Retina (tissue), 1 donor: ENCODE measurements around the gene ANKMY2.
"Not testable (repeated sequence)": the region's sequence is repeated elsewhere in the genome, so short reads cannot be mapped to it uniquely, and the experiment has no call there.

Experiments
- DNase-seq: peaks from one replicate; pipeline ENCODE4 v3.0.0-alpha.2; 2016

The ANKMY2 gene

GRCh38 chr7:16616542-16616941 lies 29.0 kb downstream of the ANKMY2 start:
- no peak for DNase-seq

- DNase-seq = no peak
Measured at GRCh38 chr7:16616122-16616521, 29.4 kb downstream of the ANKMY2 start.

DNA sequence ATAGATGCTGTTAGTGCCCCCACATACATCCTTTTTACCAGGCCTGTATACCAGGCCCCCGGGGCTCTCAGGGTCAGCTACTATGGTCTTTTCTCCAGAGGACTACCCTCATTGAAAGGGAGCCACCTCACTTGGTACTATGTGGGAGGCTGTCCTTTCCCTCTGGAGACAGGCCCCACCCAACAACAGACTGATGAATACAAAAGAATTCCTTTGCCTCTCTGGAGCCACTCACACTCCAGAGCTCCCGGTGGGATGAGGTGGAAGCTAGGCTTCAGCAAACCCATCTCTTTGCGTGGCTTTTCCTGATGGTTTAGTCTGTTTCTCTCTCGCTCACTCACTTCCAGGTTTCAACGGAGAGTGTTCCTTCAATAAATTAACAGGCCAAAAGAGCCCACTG lies 30.3 kb downstream of the ANKMY2 start:
- no peak for DNase-seq

DNA sequence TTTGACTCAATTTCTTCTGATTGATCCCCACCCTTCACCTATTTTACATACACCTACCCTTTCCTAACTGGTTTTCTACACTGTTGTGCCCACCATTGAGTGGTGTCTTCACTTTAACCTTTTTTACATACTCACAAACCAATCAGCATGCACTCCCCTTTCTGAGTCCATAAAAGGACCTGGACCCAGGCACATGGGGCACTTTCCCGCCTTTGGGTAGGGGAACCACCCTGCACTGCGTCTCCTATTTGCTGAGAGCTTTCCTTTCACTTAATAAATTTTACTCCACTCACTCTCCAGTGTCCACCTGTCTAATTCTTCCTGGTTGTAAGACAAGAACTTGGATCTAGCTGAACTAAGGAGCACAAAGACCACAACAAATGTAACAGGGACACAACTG lies 33.8 kb downstream of the ANKMY2 start:
- no peak for DNase-seq

GRCh38 chr7:16609842-16610450 lies 35.6 kb downstream of the ANKMY2 start:
- DNase-seq = no peak

DNA sequence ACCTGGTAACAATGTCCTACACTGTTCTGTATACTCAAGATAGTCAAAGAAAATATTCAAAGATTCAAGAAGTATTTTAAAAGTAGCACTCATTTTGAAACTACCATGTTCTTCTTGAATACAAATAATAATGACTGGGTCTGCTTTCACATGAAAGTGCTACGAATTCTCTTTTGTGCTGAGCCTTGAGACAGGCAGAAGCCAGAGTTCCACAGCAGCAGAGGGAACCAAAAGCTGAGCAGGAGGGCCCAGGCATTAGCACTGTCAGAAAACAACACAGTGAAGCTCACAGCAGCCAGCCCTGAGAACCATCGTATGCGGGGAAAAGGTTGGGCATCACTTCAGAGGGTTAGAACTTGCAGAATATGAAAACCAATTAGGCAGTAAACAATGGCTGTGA lies 38.9 kb downstream of the ANKMY2 start:
- no peak for DNase-seq

- no peak for DNase-seq
Measured at GRCh38 chr7:16604054-16604453, 41.5 kb downstream of the ANKMY2 start.

- no peak for DNase-seq
Measured at GRCh38 chr7:16603633-16604032, 41.9 kb downstream of the ANKMY2 start.

- no peak for DNase-seq
Measured at GRCh38 chr7:16599860-16600259, 45.7 kb downstream of the ANKMY2 start.

DNA sequence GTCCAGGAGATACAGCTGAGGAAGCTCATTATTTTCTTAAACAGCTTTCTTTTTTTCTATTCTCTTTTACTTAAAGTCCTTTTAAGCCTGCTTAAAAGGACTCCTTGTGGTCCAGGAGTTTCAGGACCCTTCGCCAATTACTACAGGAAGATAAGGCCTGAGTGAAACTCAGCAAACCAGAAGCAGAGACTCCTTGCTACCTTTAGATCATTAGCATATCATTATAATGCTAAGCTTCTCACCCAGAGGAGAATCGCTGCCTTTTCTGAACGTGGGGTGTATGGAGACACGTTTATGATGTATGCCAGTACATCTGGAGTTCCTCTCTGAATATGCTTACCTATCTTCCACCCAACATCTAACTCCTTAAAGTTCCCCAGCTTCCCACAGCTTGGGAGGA lies 47.5 kb downstream of the ANKMY2 start:
- DNase-seq = no peak

GRCh38 chr7:16595596-16595995 lies 50.0 kb downstream of the ANKMY2 start:
- DNase-seq = not testable (repeated sequence)

DNA sequence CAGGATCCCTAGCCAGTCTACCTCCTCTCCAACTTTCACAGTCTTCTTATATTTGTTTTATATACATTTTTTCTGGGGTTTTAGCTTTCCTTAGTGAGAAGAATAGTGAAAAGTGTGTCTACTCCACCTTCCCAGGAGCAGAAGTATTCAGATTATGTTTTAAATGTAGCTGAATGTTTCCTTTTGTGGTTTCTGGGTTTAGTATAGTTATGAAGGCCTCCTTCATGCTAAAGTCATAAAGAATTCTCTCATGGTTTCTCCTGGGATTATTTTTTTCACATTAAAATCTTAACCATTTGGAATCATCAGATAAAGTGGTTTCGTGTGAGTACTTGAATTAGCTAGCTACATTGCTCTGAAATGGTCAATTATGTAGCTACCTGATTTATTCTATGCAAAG lies 50.9 kb downstream of the ANKMY2 start:
- no peak for DNase-seq

GRCh38 chr7:16594061-16594460 lies 51.5 kb downstream of the ANKMY2 start:
- DNase-seq = no peak

- no peak for DNase-seq
Measured at GRCh38 chr7:16592395-16592794, 53.2 kb downstream of the ANKMY2 start.

GRCh38 chr7:16590424-16590823 lies 55.1 kb downstream of the ANKMY2 start:
- no peak for DNase-seq

GRCh38 chr7:16589881-16590280 lies 55.7 kb downstream of the ANKMY2 start:
- no peak for DNase-seq

GRCh38 chr7:16587790-16588189 lies 57.8 kb downstream of the ANKMY2 start:
- DNase-seq = peak; percentile 25

GRCh38 chr7:16587129-16587528 lies 58.4 kb downstream of the ANKMY2 start:
- no peak for DNase-seq

- no peak for DNase-seq
Measured at GRCh38 chr7:16586081-16586874, 59.3 kb downstream of the ANKMY2 start.

- no peak for DNase-seq
Measured at GRCh38 chr7:16585540-16585939, 60.0 kb downstream of the ANKMY2 start.

- DNase-seq = no peak
Measured at GRCh38 chr7:16583834-16584233, 61.7 kb downstream of the ANKMY2 start.

DNA sequence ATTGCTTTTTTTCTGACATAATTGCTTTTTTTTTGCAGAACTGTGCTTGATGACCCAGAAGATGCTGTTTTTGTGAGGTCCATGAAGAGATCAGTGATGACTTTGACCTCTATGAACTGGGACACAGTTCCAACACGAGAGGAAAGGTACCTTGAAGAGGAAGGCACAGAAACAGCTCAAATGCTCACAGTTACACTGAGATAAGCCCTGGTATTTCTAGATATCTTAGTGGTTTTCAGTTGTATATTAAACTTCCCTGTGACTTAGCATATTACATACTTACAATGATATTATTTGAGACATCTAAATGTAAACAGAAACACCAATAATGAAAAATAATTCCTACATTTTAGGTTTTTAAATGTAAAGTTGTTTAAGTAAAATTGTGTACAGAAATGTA lies 64.3 kb downstream of the ANKMY2 start:
- no peak for DNase-seq

DNA sequence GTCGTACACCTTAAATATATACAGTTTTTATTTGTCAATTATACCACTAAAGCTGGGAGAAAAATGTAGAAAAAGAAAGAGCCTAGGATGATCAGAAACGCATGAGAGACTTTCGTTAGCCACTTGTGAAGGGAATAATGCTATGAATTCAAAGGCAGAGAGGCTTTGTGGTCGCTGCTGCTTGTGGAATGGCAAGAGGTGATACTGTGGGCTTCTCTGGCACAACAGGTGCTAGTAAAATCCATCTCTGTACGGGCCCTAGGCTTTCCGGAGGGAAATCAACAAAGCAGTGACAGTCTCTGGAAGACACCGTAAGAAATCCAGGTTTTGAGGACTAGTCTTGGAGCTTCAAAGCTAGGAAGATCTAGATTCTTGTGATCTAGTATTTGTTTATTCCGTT lies 66.3 kb downstream of the ANKMY2 start:
- no peak for DNase-seq

GRCh38 chr7:16571941-16572340 lies 73.6 kb downstream of the ANKMY2 start:
- DNase-seq = no peak

DNA sequence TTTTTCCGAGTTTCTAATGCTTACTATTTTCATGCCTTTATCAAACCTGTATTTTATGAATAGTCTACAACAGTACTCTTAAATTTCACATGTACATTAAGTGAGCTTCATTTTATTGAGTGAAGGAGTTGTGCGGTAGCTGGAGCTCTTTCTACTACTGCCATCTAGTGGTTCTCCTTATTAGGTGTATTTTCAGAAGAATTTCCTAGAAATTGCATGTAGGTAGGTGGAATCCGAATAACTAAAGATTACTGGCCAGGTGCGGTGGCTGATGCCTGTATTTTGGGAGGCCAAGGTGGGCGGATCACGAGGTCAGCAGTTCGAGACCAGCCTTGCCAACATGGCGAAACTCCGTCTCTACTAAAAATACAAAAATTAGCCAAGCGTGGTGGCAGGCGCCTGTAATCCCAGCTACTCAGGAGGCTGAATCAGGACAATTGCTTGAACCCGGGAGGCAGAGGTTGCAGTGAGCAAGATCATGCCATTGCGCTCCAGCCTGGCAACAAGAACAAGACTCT lies 80.6 kb downstream of the ANKMY2 start:
- DNase-seq = peak; percentile 42
